K562 (cell line): ENCODE data around the gene CDC42EP5. TPM values are rescaled to one million over a fixed set of nuclear protein-coding genes. Genes with fewer than 3 reads are reported as not detected.

Experiments used
- CBX3 ChIP-seq, 2 experiments: IDR thresholded peaks; 1 replicate in 1 of 2; 2 replicates in 1 of 2; pipeline ENCODE4 v1.6.1; 2012; ENCODE audit warnings: inconsistent platforms in 2 of 2, low read length in 2 of 2, borderline replicate concordance in 1 of 2, control low read depth in 1 of 2
- CCNT2 ChIP-seq: IDR thresholded peaks from 2 replicates; pipeline ENCODE4 v1.6.1; 2011; ENCODE audit warnings: borderline replicate concordance, low read depth, mild to moderate bottlenecking, moderate library complexity, mixed read lengths, low read length; ENCODE audit not compliant: insufficient read length; ENCODE audit errors: extremely low read depth
- CHAMP1 ChIP-seq: fragments of 450-650 bp; IDR thresholded peaks from 2 replicates; pipeline ENCODE4 v1.6.1; 2016; ENCODE audit warnings: mild to moderate bottlenecking
- CHD1 ChIP-seq: fragments of 200-600 bp; sonication (generic); IDR thresholded peaks from one replicate; pipeline ENCODE4 v1.6.1; 2012; ENCODE audit warnings: mild to moderate bottlenecking, moderate library complexity, low read length, inconsistent platforms
- E4F1 ChIP-seq: fragments of 250-450 bp; sonication (Bioruptor Pico); IDR thresholded peaks from 2 replicates; pipeline ENCODE4 v1.5.0; 2021; ENCODE audit warnings: mild to moderate bottlenecking, borderline replicate concordance
- FUS ChIP-seq: fragments of 200-400 bp; formaldehyde crosslinking; optimal IDR thresholded peaks from 2 replicates; pipeline ENCODE3; 2017; ENCODE audit warnings: low read depth, low read length
- GTF2F1 ChIP-seq: IDR thresholded peaks from 2 replicates; pipeline ENCODE4 v1.6.1; 2011; ENCODE audit warnings: low read depth, low read length, improper control_type of control experiment
- HMBOX1 ChIP-seq: sonication (generic); IDR thresholded peaks from 2 replicates; pipeline ENCODE4 v1.6.1; 2016
- KAT8 ChIP-seq: fragments of 450-650 bp; IDR thresholded peaks from 2 replicates; pipeline ENCODE4 v1.6.1; 2016; ENCODE audit warnings: low read depth, mild to moderate bottlenecking
- MIER1 ChIP-seq: fragments of 450-650 bp; IDR thresholded peaks from 2 replicates; pipeline ENCODE4 v1.6.1; 2016; ENCODE audit warnings: antibody characterized with exemption, mild to moderate bottlenecking, low read depth
- NBN ChIP-seq: fragments of 450-650 bp; IDR thresholded peaks from 2 replicates; pipeline ENCODE4 v1.6.1; 2016; ENCODE audit warnings: low read depth, mild to moderate bottlenecking
- POLR2AphosphoS5 ChIP-seq: IDR thresholded peaks from 2 replicates; pipeline ENCODE4 v1.6.1; 2011; ENCODE audit warnings: mild to moderate bottlenecking, low read depth, low read length, moderate library complexity; ENCODE audit not compliant: control insufficient read depth, insufficient read depth
- POLR2B ChIP-seq: fragments of 450-650 bp; IDR thresholded peaks from 2 replicates; pipeline ENCODE4 v1.6.1; 2018; ENCODE audit warnings: low read depth; ENCODE audit not compliant: partially characterized antibody
- RBBP5 ChIP-seq: fragments of 200-600 bp; sonication (generic); IDR thresholded peaks from 2 replicates; pipeline ENCODE4 v1.6.1; 2012; ENCODE audit warnings: borderline replicate concordance, mild to moderate bottlenecking, low read length, control low read depth, inconsistent platforms; ENCODE audit not compliant: insufficient read depth, poor library complexity, severe bottlenecking
- SAP30 ChIP-seq: fragments of 200-600 bp; sonication (generic); IDR thresholded peaks from 2 replicates; pipeline ENCODE4 v1.6.1; 2012; ENCODE audit warnings: borderline replicate concordance, low read depth, mild to moderate bottlenecking, moderate library complexity, low read length, control low read depth, inconsistent platforms; ENCODE audit not compliant: insufficient read depth, poor library complexity, severe bottlenecking
- SLC30A9 ChIP-seq: fragments of 250-450 bp; sonication (Bioruptor Pico); IDR thresholded peaks from 2 replicates; pipeline ENCODE4 v1.8.0; 2022; ENCODE audit warnings: mild to moderate bottlenecking, moderate library complexity
- SMAD4 ChIP-seq: fragments of 250-450 bp; sonication (Bioruptor Pico); conservative IDR thresholded peaks from 2 replicates; pipeline ENCODE4 v1.8.0; 2021; ENCODE audit warnings: inconsistent platforms, mild to moderate bottlenecking, moderate library complexity
- SUPT5H ChIP-seq: fragments of 450-650 bp; IDR thresholded peaks from 2 replicates; pipeline ENCODE4 v1.6.1; 2016
- ZFX ChIP-seq: sonication (generic); formaldehyde crosslinking; IDR thresholded peaks from 2 replicates; pipeline ENCODE4 v1.8.0; 2022; ENCODE audit warnings: mild to moderate bottlenecking, missing genetic modification reagents, moderate library complexity
- ZNF282 ChIP-seq: sonication (generic); formaldehyde crosslinking; IDR thresholded peaks from 2 replicates; pipeline ENCODE4 v1.8.1; 2023; ENCODE audit warnings: missing genetic modification reagents
- ZNF668 ChIP-seq: fragments of 250-450 bp; sonication (Bioruptor Pico); IDR thresholded peaks from 2 replicates; pipeline ENCODE4 v1.8.0; 2022; ENCODE audit warnings: mild to moderate bottlenecking, inconsistent platforms
- ZNF76 ChIP-seq: fragments of 250-450 bp; sonication (Bioruptor Pico); IDR thresholded peaks from 2 replicates; pipeline ENCODE4 v1.4.0; 2020; ENCODE audit warnings: mild to moderate bottlenecking, moderate library complexity, borderline replicate concordance
- polyA plus RNA-seq, 8 experiments: library from polyadenylated mRNA; depleted of rRNA in 4 of 8; stranded (reverse) in 5 of 8; unstranded in 3 of 8; fragments of >200 nt; fragmentation: Nextera tagmentation in 2 of 8; fragmentation: Illumina TruSeq in 1 of 8; extraction: Ambion mirVana in 2 of 8; extraction: Trizol in 1 of 8; gene quantifications; 2 replicates each; pipeline versions ENCODE4 v1.2.1 to v1.2.3, GENCODE V29; 2011 to 2014; ENCODE audit warnings: inconsistent platforms in 1 of 8, missing spikeins in 1 of 8
- total RNA-seq, 7 experiments: library from RNA; depleted of rRNA in 6 of 7; stranded (reverse); fragments of >200 nt in 6 of 7; fragmentation: Illumina TruSeq in 2 of 7; extraction: Trizol in 2 of 7; gene quantifications; 2 replicates each; pipeline versions ENCODE4 v1.2.1 to v1.2.3, GENCODE V29; 2011 to 2021; ENCODE audit warnings: low replicate concordance in 1 of 7

CDC42EP5 gene
- total and polyA plus RNA-seq, 9 of the 15 experiments (the other 6 are each of a cell fraction or from before 2014, with no cell fraction given), result 0.15 to 0.38 TPM; not detected in 7

GRCh38 chr19:54462655-54463530 is 10.2 kb downstream of the CDC42EP5 start (continued):
- TF ChIP-seq NBN, result no peak
- peak; percentile 79 for TF ChIP-seq SUPT5H
- TF ChIP-seq E4F1 (CRISPR knock-in tag), result no peak
- peak; percentile 63 for TF ChIP-seq FUS
- no peak for TF ChIP-seq ZNF76
- no peak for TF ChIP-seq ZNF668 (CRISPR knock-in tag)
- no peak for TF ChIP-seq SLC30A9
- no peak for TF ChIP-seq SAP30
- TF ChIP-seq HMBOX1, result no peak
- 0 out of 2 replicates have a peak, but pooled peaks have one; percentile 38 for TF ChIP-seq ZNF282
- no peak for TF ChIP-seq KAT8
- TF ChIP-seq SMAD4 (CRISPR knock-in tag), result peak; percentile 51
- no peak for TF ChIP-seq CHAMP1
- 0 out of 2 replicates have a peak, but pooled peaks have one; percentile 3 for TF ChIP-seq POLR2AphosphoS5
- TF ChIP-seq POLR2B, result peak; percentile 19
- TF ChIP-seq MIER1, result no peak
- no peak for TF ChIP-seq GTF2F1
- peak; percentile 56 for TF ChIP-seq CHD1
- peak; percentile 22 for TF ChIP-seq CCNT2
- TF ChIP-seq CBX3 (IDR thresholded peaks at IDR 0.05; ENCODE audit: borderline replicate concordance in 1 of 2, low read length in 2 of 2), result no peak
- TF ChIP-seq ZFX (CRISPR knock-in tag), result no peak
- TF ChIP-seq RBBP5, result peak; percentile 39
